PFSK-1 (cell line): ENCODE data around the gene SLC16A9.

Experiments
- FOXP2 ChIP-seq: optimal IDR thresholded peaks from 2 replicates; pipeline ENCODE3; 2011; ENCODE audit warnings: borderline replicate concordance, control low read depth, inconsistent platforms; ENCODE audit not compliant: insufficient read depth; ENCODE audit errors: extremely low read length, extremely low read depth
- POLR2AphosphoS5 ChIP-seq: IDR thresholded peaks from 2 replicates; pipeline ENCODE4 v1.6.1; 2012; ENCODE audit warnings: low read depth, mild to moderate bottlenecking, control low read depth, low read length, moderate library complexity
- REST ChIP-seq, 2 experiments: IDR thresholded peaks; 2 replicates each; pipeline versions ENCODE4 v1.6.1 to v1.8.0; 2011 to 2012; ENCODE audit warnings: low read depth in 2 of 2, low read length in 2 of 2, control low read depth in 1 of 2, inconsistent platforms in 1 of 2, mild to moderate bottlenecking in 1 of 2, moderate library complexity in 1 of 2; ENCODE audit not compliant: insufficient read depth in 1 of 2
- SIN3A ChIP-seq: IDR thresholded peaks from 2 replicates; pipeline ENCODE4 v1.6.1; 2012; ENCODE audit warnings: mild to moderate bottlenecking, low read length, moderate library complexity, borderline replicate concordance; ENCODE audit not compliant: insufficient read depth
- TAF1 ChIP-seq: IDR thresholded peaks from 2 replicates; pipeline ENCODE4 v1.6.1; 2012; ENCODE audit warnings: low read length, control low read depth, borderline replicate concordance; ENCODE audit not compliant: insufficient read depth

GRCh38 chr10:59684006-59684405 is 25.6 kb downstream of the SLC16A9 start:
- no peak for TF ChIP-seq REST (IDR thresholded peaks at IDR 0.05; ENCODE audit: insufficient read depth in 1 of 2, low read depth in 2 of 2, low read length in 2 of 2)
- TF ChIP-seq SIN3A: no peak
- no peak for TF ChIP-seq TAF1
- TF ChIP-seq POLR2AphosphoS5: no peak
- no peak for TF ChIP-seq FOXP2
